ENCODE data around the gene SPPL3. TPM values are rescaled to one million over a fixed set of nuclear protein-coding genes. Genes with fewer than 3 reads are reported as not detected.

SPPL3 gene
- total RNA-seq, 1 experiment from 2014 or later, result 39.7 TPM

- no peak for ATAC-seq
- CTCF ChIA-PET, result no interaction called here
- no peak overlapping the region for H3K4me3 ChIP-seq (replicated peaks in 1 of 2; ENCODE audit: low read depth in 1 of 2, low read length in 2 of 2)
- RAD21 ChIA-PET (ENCODE audit: low non-redundant PET in 1 of 2, low total read pairs in 2 of 2, uncharacterized antibody in 2 of 2, unreplicated experiment in 2 of 2), result no interaction called here
- H3K4me1 ChIP-seq (ENCODE audit: control insufficient read depth in 1 of 2, insufficient read depth in 2 of 2, low read length in 2 of 2), result peaks cover 4 to 12% of the 10 kb centered on the region in 2 experiments; a peak in 3 of 4 replicates
- H3K9ac ChIP-seq (ENCODE audit: low read length), result no peak overlapping the region
- BruUV-seq (replicated peaks), result no TSS peak
- no peaks in the 10 kb centered on the region for H3K9me3 ChIP-seq (ENCODE audit: control insufficient read depth in 1 of 2, insufficient read depth in 1 of 2, low read depth in 1 of 2, low read length in 2 of 2)
- intact Hi-C loops (cut with micrococcal nuclease), result no loop called here
- no peaks in the 10 kb centered on the region for H3K36me3 ChIP-seq (ENCODE audit: control insufficient read depth in 1 of 2, insufficient read depth in 2 of 2, low read length in 2 of 2)
- no peak for DNase-seq (ENCODE audit: low read depth, low spot score)
- POLR2A ChIA-PET, result no interaction called here
- H3K4me2 ChIP-seq (ENCODE audit: low read length), result no peak overlapping the region
- no peak overlapping the region for H2AFZ ChIP-seq (ENCODE audit: low read depth, low read length, poor library complexity, severe bottlenecking)
- H4K20me1 ChIP-seq (ENCODE audit: insufficient read depth), result no peaks in the 10 kb centered on the region
- no peak overlapping the region for H3K27ac ChIP-seq (ENCODE audit: low read depth, low read length)
- H3K79me2 ChIP-seq (ENCODE audit: insufficient read depth, low read length), result no peaks in the 10 kb centered on the region
- no peaks in the 10 kb centered on the region for H3K9me2 ChIP-seq (ENCODE audit: insufficient read depth)
- H3K27me3 ChIP-seq (ENCODE audit: insufficient read depth, low read length), result no peaks in the 10 kb centered on the region
- no peak for TF ChIP-seq POLR2A (IDR thresholded peaks at IDR 0.05; ENCODE audit: borderline replicate concordance, extremely low read depth, insufficient read depth, insufficient read length)
- TF ChIP-seq SIN3A (IDR thresholded peaks at IDR 0.05; ENCODE audit: low read depth), result no peak
- TF ChIP-seq, protein P1, sequence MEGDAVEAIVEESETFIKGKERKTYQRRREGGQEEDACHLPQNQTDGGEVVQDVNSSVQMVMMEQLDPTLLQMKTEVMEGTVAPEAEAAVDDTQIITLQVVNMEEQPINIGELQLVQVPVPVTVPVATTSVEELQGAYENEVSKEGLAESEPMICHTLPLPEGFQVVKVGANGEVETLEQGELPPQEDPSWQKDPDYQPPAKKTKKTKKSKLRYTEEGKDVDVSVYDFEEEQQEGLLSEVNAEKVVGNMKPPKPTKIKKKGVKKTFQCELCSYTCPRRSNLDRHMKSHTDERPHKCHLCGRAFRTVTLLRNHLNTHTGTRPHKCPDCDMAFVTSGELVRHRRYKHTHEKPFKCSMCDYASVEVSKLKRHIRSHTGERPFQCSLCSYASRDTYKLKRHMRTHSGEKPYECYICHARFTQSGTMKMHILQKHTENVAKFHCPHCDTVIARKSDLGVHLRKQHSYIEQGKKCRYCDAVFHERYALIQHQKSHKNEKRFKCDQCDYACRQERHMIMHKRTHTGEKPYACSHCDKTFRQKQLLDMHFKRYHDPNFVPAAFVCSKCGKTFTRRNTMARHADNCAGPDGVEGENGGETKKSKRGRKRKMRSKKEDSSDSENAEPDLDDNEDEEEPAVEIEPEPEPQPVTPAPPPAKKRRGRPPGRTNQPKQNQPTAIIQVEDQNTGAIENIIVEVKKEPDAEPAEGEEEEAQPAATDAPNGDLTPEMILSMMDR (IDR thresholded peaks at IDR 0.05 in 2 of 3, conservative IDR thresholded peaks at IDR 0.05 in 1 of 3; ENCODE audit: borderline replicate concordance in 1 of 3, insufficient read depth in 1 of 3, low read depth in 2 of 3, low read length in 2 of 3), result no peak
- no peak for TF ChIP-seq JUND (IDR thresholded peaks at IDR 0.05)
- TF ChIP-seq, protein P2, sequence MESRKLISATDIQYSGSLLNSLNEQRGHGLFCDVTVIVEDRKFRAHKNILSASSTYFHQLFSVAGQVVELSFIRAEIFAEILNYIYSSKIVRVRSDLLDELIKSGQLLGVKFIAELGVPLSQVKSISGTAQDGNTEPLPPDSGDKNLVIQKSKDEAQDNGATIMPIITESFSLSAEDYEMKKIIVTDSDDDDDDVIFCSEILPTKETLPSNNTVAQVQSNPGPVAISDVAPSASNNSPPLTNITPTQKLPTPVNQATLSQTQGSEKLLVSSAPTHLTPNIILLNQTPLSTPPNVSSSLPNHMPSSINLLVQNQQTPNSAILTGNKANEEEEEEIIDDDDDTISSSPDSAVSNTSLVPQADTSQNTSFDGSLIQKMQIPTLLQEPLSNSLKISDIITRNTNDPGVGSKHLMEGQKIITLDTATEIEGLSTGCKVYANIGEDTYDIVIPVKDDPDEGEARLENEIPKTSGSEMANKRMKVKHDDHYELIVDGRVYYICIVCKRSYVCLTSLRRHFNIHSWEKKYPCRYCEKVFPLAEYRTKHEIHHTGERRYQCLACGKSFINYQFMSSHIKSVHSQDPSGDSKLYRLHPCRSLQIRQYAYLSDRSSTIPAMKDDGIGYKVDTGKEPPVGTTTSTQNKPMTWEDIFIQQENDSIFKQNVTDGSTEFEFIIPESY (IDR thresholded peaks at IDR 0.05; ENCODE audit: extremely low read depth, insufficient replicate concordance, low read length), result no peak
- TF ChIP-seq ELF1 (IDR thresholded peaks at IDR 0.05; ENCODE audit: borderline replicate concordance, low read depth), result no peak
- TF ChIP-seq FOSL1 (IDR thresholded peaks at IDR 0.05; ENCODE audit: low read depth), result no peak
- TF ChIP-seq SP1 (IDR thresholded peaks at IDR 0.05; ENCODE audit: low read depth), result no peak
- TF ChIP-seq EZH2 (IDR thresholded peaks at IDR 0.05), result no peak
Observed at GRCh38 chr12:120941846-120942405, 37.8 kb upstream of the SPPL3 start.

Data from HCT116 (cell line).